A673 (cell line): Measurements from ENCODE around the gene NRXN3. TPM values are rescaled to one million over a fixed set of nuclear protein-coding genes. Genes with fewer than 3 reads are reported as not detected.

Source experiments
- BruUV-seq: library from RNA; stranded (reverse); fragments of 400-500 nt; replicated peaks from 2 replicates; lab custom pipeline; 2021; lab: Mats Ljungman, UMichigan
- CTCF ChIA-PET: fragments of 300-600 bp; sonication (Branson Sonifier 250); formaldehyde crosslinking; loops from one replicate; lab custom pipeline; 2022; ENCODE audit warnings: antibody characterized with exemption; lab: Charles Lee
- POLR2A ChIA-PET: fragments of 300-600 bp; sonication (Branson Sonifier 250); formaldehyde crosslinking; loops from one replicate; lab custom pipeline; 2022; ENCODE audit warnings: antibody characterized with exemption; ENCODE audit not compliant: low non-redundant PET; lab: Charles Lee
- DNase-seq: peaks from one replicate; pipeline ENCODE4 v3.0.0-alpha.2; 2015; ENCODE audit warnings: low spot score
- H3K27ac ChIP-seq: fragments of 200-600 bp; sonication (generic); 2 replicates; pipeline ENCODE4 v1.5.1; 2016; ENCODE audit warnings: mixed run types, low read depth, mild to moderate bottlenecking, mixed read lengths, antibody characterized with exemption, low read length; ENCODE audit not compliant: poor library complexity, severe bottlenecking
- H3K27me3 ChIP-seq: fragments of 200-600 bp; sonication (generic); replicated peaks from 2 replicates; pipeline ENCODE4 v1.6.1; 2017; ENCODE audit warnings: mixed run types, low read depth, mild to moderate bottlenecking, mixed read lengths, antibody characterized with exemption, low read length; ENCODE audit not compliant: insufficient read depth, poor library complexity
- H3K36me3 ChIP-seq: fragments of 200-600 bp; sonication (generic); 2 replicates; pipeline ENCODE4 v1.6.1; 2016; ENCODE audit warnings: mixed run types, mild to moderate bottlenecking, mixed read lengths, antibody characterized with exemption, low read length; ENCODE audit not compliant: insufficient read depth, poor library complexity, severe bottlenecking
- H3K4me1 ChIP-seq: fragments of 200-600 bp; sonication (generic); 2 replicates; pipeline ENCODE4 v1.6.1; 2017; ENCODE audit warnings: mixed run types, mild to moderate bottlenecking, mixed read lengths, antibody characterized with exemption, low read length; ENCODE audit not compliant: insufficient read depth, poor library complexity, severe bottlenecking
- H3K4me3 ChIP-seq: fragments of 200-600 bp; sonication (generic); 2 replicates; pipeline ENCODE4 v1.5.1; 2016; ENCODE audit warnings: low read depth, mixed run types, mild to moderate bottlenecking, mixed read lengths, low read length; ENCODE audit not compliant: poor library complexity, severe bottlenecking
- H3K9me3 ChIP-seq: fragments of 200-600 bp; sonication (generic); 2 replicates; pipeline ENCODE4 v1.6.1; 2016; ENCODE audit warnings: mixed run types, low read depth, mild to moderate bottlenecking, mixed read lengths, antibody characterized with exemption, low read length; ENCODE audit not compliant: poor library complexity, severe bottlenecking
- CTCF ChIP-seq: fragments of 300-800, 200-600 bp; sonication (generic); conservative IDR thresholded peaks from 2 replicates; pipeline ENCODE4 v1.5.1; 2017; ENCODE audit warnings: low read depth, mild to moderate bottlenecking, antibody characterized with exemption, low read length, moderate library complexity, mixed read lengths
- EZH2 ChIP-seq: fragments of 200-600 bp; sonication (generic); IDR thresholded peaks from 2 replicates; pipeline ENCODE4 v1.6.1; 2017; ENCODE audit warnings: borderline replicate concordance, low read depth, mild to moderate bottlenecking, mixed read lengths, antibody characterized with exemption, low read length; ENCODE audit not compliant: poor library complexity, severe bottlenecking
- intact Hi-C: fragments of 100-400 bp; cut with micrococcal nuclease; formaldehyde crosslinking; loops from one replicate; pipeline ENCODE4 v1.10.0; 2022; ENCODE audit not compliant: unreplicated experiment
- total RNA-seq: library from RNA; stranded (reverse); gene quantifications from 2 replicates; pipeline ENCODE4 v1.2.3, GENCODE V29; 2021

The NRXN3 gene
- total RNA-seq, 1 experiment from 2014 or later = 0.21 TPM

- ChIA-PET POLR2A (no interaction called here), CTCF (no interaction called here)
- intact Hi-C loops = no loop called here
- Histone ChIP-seq H3K27ac (no peak overlapping the region), H3K9me3 (no peaks in the 10 kb centered on the region), H3K4me1 (no peaks in the 10 kb centered on the region), H3K4me3 (no peak overlapping the region), H3K27me3 (no peaks in the 10 kb centered on the region), H3K36me3 (no peaks in the 10 kb centered on the region)
- no peak for TF ChIP-seq CTCF
- TF ChIP-seq EZH2 = no peak
- BruUV-seq = no TSS peak
- DNase-seq = no peak
Measured at GRCh38 chr14:79408696-79409095, 1238.5 kb downstream of the NRXN3 start.

- no peak for DNase-seq
- Histone ChIP-seq H3K4me3 (no peak overlapping the region), H3K9me3 (no peaks in the 10 kb centered on the region), H3K36me3 (no peaks in the 10 kb centered on the region), H3K4me1 (no peaks in the 10 kb centered on the region), H3K27me3 (no peaks in the 10 kb centered on the region), H3K27ac (no peak overlapping the region)
- ChIA-PET POLR2A (no interaction called here), CTCF (no interaction called here)
- BruUV-seq = no TSS peak
- no peak for TF ChIP-seq CTCF
- no peak for TF ChIP-seq EZH2
- intact Hi-C loops = no loop called here
Measured at GRCh38 chr14:79411403-79412174, 1241.4 kb downstream of the NRXN3 start.

- Histone ChIP-seq H3K4me1 (no peaks in the 10 kb centered on the region), H3K27ac (no peak overlapping the region), H3K27me3 (no peaks in the 10 kb centered on the region), H3K36me3 (no peaks in the 10 kb centered on the region), H3K9me3 (no peaks in the 10 kb centered on the region), H3K4me3 (no peak overlapping the region)
- TF ChIP-seq EZH2 = no peak
- no peak for TF ChIP-seq CTCF
- intact Hi-C loops = no loop called here
- BruUV-seq = no TSS peak
- ChIA-PET POLR2A (no interaction called here), CTCF (no interaction called here)
- no peak for DNase-seq
Measured at GRCh38 chr14:79412822-79413221, 1242.6 kb downstream of the NRXN3 start.
